CD4-positive, alpha-beta T cell treated with Interleukin-15 for 4 hours (primary cell): ENCODE results near the gene PACSIN1.

Experiments
- DNase-seq: peaks from one replicate; pipeline ENCODE4 v3.0.0-alpha.2; 2020; ENCODE audit warnings: low spot score

Gene PACSIN1

GRCh38 chr6:34544776-34545471 is 79.0 kb downstream of the PACSIN1 start:
- DNase-seq = no peak

GRCh38 chr6:34546551-34547321 is 80.9 kb downstream of the PACSIN1 start:
- DNase-seq = no peak

GRCh38 chr6:34547701-34548644 is 82.1 kb downstream of the PACSIN1 start:
- DNase-seq = no peak

- DNase-seq = no peak
These were observed 83.3 kb downstream of the PACSIN1 start for GRCh38 chr6:34549026-34549803.

- DNase-seq = no peak
These were observed 83.9 kb downstream of the PACSIN1 start for GRCh38 chr6:34549804-34550202.

- DNase-seq = no peak
These were observed 85.8 kb downstream of the PACSIN1 start for GRCh38 chr6:34551720-34552119.

- DNase-seq = no peak
These were observed 86.7 kb downstream of the PACSIN1 start for GRCh38 chr6:34552620-34553019.

- DNase-seq = no peak
These were observed 87.3 kb downstream of the PACSIN1 start for GRCh38 chr6:34553146-34553545.

GRCh38 chr6:34553750-34554149 is 87.9 kb downstream of the PACSIN1 start:
- DNase-seq = no peak

GRCh38 chr6:34554291-34555006 is 88.6 kb downstream of the PACSIN1 start:
- DNase-seq = no peak

GRCh38 chr6:34555007-34555322 is 89.1 kb downstream of the PACSIN1 start:
- DNase-seq = no peak

GRCh38 chr6:34555328-34555727 is 89.5 kb downstream of the PACSIN1 start:
- DNase-seq = no peak

GRCh38 chr6:34556031-34556471 is 90.2 kb downstream of the PACSIN1 start, which contains the start of gene SPDEF:
Gene SPDEF, minus strand, starts transcription at chr6:34556329. Its CDS starts 11,874 bp downstream, at chr6:34544455.
- DNase-seq = no peak

- DNase-seq = no peak
These were observed 90.6 kb downstream of the PACSIN1 start for GRCh38 chr6:34556493-34556892.

- no peak for DNase-seq
These were observed 91.4 kb downstream of the PACSIN1 start for GRCh38 chr6:34557228-34557627.

- DNase-seq = no peak
These were observed 92.4 kb downstream of the PACSIN1 start for GRCh38 chr6:34558172-34558714.

- DNase-seq = no peak
These were observed 93.9 kb downstream of the PACSIN1 start for GRCh38 chr6:34559651-34560365.

- DNase-seq = no peak
These were observed 94.7 kb downstream of the PACSIN1 start for GRCh38 chr6:34560366-34561226.

- no peak for DNase-seq
These were observed 95.3 kb downstream of the PACSIN1 start for GRCh38 chr6:34561227-34561530.
